ENCODE measurements around the gene ZP1. TPM values are rescaled to one million over a fixed set of nuclear protein-coding genes. Genes with fewer than 3 reads are reported as not detected.

The ZP1 gene
- total and polyA plus RNA-seq, 10 donors = 0.05 to 0.07 TPM; not detected in 8

- H3K9me3 ChIP-seq = no peaks in the 10 kb centered on the region
- peaks cover 0 to 10% (median 1%) of the 10 kb centered on the region in 6 donors for H3K4me1 ChIP-seq
- no peak overlapping the region for H3K4me3 ChIP-seq
- H3K36me3 ChIP-seq = peaks cover 0 to 56% (median 47%) of the 10 kb centered on the region in 6 donors
- intact Hi-C loops (cut with DNase I; ENCODE audit: low total_unique reads) = no loop called here
- no peaks in the 10 kb centered on the region for H3K27me3 ChIP-seq (replicated peaks in 1 of 7)
- WGBS, 5 donors = 91 to 95% (median 92%) methylated on average over 58 to 68 of the region's 68 CpGs
- H3K27ac ChIP-seq = no peak overlapping the region
- TF ChIP-seq POLR2A (IDR thresholded peaks at IDR 0.05) = no peak
- peak in 1 of 3 donors; percentile 30 for TF ChIP-seq POLR2AphosphoS5 (IDR thresholded peaks at IDR 0.05)
- no peak for TF ChIP-seq CTCF (IDR thresholded peaks at IDR 0.05 in 8 of 11, conservative IDR thresholded peaks at IDR 0.05 in 3 of 11)
- no peak for DNase-seq
These were observed 14.1 kb upstream of the ZP1 start for GRCh38 chr11:60852982-60853950.

- H3K4me1 ChIP-seq = peaks cover 0 to 12% (median 4%) of the 10 kb centered on the region in 6 donors
- WGBS, 5 donors = 39 to 53% (median 45%) methylated on average over 6 to 8 of the region's 8 CpGs
- peaks cover 0 to 46% (median 36%) of the 10 kb centered on the region in 6 donors for H3K36me3 ChIP-seq
- intact Hi-C loops (cut with DNase I; ENCODE audit: low total_unique reads) = no loop called here
- TF ChIP-seq POLR2AphosphoS5 (IDR thresholded peaks at IDR 0.05) = no peak
- TF ChIP-seq POLR2A (IDR thresholded peaks at IDR 0.05) = no peak
- TF ChIP-seq CTCF (IDR thresholded peaks at IDR 0.05 in 8 of 11, conservative IDR thresholded peaks at IDR 0.05 in 3 of 11) = no peak
- H3K27ac ChIP-seq = no peak overlapping the region
- no peaks in the 10 kb centered on the region for H3K27me3 ChIP-seq (replicated peaks in 1 of 7)
- DNase-seq = peak; percentile 7
- no peak overlapping the region for H3K4me3 ChIP-seq
- H3K9me3 ChIP-seq = no peaks in the 10 kb centered on the region
These were observed 13.0 kb upstream of the ZP1 start for GRCh38 chr11:60854140-60854846.

- no peak overlapping the region for H3K4me3 ChIP-seq
- H3K27me3 ChIP-seq (replicated peaks in 1 of 7) = no peaks in the 10 kb centered on the region
- peaks cover 0 to 38% (median 28%) of the 10 kb centered on the region in 6 donors for H3K36me3 ChIP-seq
- TF ChIP-seq POLR2A (IDR thresholded peaks at IDR 0.05) (no peak), CTCF (IDR thresholded peaks at IDR 0.05 in 8 of 11, conservative IDR thresholded peaks at IDR 0.05 in 3 of 11) (no peak), POLR2AphosphoS5 (IDR thresholded peaks at IDR 0.05) (no peak)
- 50 to 65% (median 56%) methylated on average over 7 to 8 of the region's 8 CpGs for WGBS, 5 donors
- H3K27ac ChIP-seq = no peak overlapping the region
- no peaks in the 10 kb centered on the region for H3K9me3 ChIP-seq
- intact Hi-C loops (cut with DNase I; ENCODE audit: low total_unique reads) = no loop called here
- DNase-seq = peak; percentile 59
- H3K4me1 ChIP-seq = peaks cover 0 to 12% (median 4%) of the 10 kb centered on the region in 6 donors
These were observed 12.3 kb upstream of the ZP1 start for GRCh38 chr11:60854847-60855725.

Measured in spleen (tissue), 11 donors.